Activated CD8-positive, alpha-beta memory T cell treated with anti-CD3 and anti-CD28 coated beads, Interleukin-2, amount 50 U/mL, for 1 hour (primary cell): Measurements from ENCODE around the gene TCERG1L.

Source experiments
- DNase-seq: peaks from one replicate; pipeline ENCODE4 v3.0.0-alpha.2; 2020; ENCODE audit errors: extremely low read depth

TCERG1L gene

GRCh38 chr10:131315344-131315743 is 3.8 kb upstream of the TCERG1L start:
- DNase-seq, result no peak

DNA sequence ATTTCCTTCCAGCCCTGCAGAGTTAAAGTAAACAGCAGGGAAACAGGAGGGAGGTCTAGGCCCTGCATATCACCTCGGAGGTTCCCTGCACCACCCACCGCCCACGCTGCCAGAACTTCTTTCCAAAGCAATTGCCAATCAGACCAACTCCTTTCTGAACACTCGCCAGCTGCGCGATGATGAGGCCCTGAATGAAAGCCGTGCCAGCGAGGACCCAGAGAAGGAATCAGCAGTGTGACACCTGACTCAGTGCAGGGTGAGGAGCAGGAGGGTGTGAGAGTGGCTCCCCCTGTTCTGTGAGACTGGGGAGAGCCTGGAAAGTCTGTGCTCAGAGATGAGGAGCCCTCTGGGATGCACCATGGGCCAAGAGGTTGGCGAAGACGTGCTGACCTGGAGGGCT is 3.3 kb upstream of the TCERG1L start:
- no peak for DNase-seq

DNA sequence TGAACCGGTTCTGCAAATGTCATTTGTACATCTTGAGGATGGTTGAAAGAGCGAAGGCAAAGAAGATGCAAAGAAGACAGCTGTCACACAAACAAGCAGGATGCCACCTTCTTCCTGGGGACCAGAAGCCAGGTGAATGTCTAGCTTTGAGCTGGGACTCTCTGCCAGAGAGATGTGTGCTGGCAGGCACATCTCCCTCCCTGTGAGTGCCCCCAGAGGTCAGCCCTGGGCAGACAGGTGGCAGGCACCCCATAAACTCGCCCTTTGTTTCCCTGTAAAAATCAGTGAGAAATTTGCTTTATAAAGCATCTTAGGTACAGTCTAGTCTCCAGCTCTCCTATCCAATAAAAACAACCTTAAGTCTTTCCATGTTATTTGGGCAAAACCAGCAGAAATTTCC is 2.6 kb upstream of the TCERG1L start:
- no peak for DNase-seq

DNA sequence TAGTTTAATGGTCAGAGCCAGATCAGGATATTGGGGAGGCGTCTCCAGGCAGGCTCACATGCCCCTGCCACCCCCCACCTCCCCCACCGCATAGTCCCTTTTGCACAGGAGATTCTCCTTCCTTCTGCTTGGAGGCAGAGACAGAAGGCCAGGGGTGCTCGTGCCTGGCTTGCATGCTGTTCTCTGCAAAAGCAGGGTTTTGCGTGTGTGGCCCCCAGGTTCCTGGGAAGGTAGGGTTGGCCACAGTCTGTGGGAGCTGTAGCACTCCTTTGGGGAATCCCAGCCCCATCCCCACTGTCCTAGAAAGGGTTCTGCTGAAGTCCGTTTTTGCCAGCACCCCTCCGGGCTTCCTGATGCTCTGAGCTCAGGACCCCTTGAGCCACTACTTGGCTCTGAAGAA is 1.9 kb upstream of the TCERG1L start:
- no peak for DNase-seq

GRCh38 chr10:131312478-131312836 is 936 bp upstream of the TCERG1L start:
- no peak for DNase-seq

DNA sequence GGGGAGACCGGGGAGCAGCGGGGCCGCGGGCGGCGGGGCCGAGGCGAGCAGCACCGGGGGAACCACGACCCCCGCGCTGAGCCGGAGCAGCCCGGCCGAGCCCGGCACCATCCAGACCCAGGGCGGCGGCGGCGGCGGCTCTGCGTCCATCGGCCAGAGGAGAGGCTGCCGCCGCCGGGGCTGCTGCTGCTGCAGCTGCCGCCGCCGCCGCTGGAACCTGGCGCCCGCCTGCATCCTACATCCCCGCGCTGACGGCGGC is 190 bp downstream of the TCERG1L start:
- DNase-seq, result no peak

DNA sequence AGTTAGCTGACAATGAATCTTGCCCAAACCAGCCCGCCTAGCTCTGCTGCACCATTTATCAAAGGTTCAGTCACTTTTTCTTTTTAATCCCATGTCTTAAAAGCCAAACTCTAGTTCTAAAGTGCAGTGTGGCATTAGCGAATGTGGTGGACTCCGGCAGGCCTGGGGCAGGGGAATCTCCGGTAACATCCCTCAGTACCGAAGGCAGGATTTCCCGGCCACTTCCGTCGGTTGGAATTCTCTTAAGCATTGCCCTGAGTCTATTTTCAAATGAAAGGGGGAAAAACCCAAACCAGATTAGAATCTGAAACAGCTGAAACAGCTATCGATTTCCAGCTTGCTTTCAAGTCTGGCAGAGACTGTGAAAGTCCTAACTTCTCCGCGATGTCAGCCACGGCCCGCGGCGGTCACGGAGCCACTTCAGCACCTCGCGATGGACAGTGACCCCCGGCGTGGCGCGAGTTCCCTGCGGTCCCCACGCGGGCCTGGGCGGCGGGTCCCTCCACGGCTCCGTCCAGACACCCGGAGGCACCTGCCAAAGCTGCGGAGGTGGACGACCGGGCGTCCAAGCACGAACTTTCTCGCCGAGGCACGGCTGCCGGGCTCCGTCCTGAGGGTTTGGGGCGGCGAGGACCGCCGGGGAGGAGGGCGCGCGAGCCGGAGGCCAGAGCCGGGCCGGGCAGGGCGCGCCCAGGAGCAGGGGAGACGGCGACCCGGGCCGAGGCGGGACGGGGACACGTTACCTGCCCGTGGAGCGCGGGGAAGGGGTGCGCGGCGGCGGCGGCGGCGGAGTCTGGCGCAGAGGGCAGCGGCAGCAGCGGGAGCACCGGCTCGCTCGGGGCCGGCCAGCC is 745 bp downstream of the TCERG1L start:
- no peak for DNase-seq

GRCh38 chr10:131310142-131310541 is 1.4 kb downstream of the TCERG1L start:
- DNase-seq, result no peak

DNA sequence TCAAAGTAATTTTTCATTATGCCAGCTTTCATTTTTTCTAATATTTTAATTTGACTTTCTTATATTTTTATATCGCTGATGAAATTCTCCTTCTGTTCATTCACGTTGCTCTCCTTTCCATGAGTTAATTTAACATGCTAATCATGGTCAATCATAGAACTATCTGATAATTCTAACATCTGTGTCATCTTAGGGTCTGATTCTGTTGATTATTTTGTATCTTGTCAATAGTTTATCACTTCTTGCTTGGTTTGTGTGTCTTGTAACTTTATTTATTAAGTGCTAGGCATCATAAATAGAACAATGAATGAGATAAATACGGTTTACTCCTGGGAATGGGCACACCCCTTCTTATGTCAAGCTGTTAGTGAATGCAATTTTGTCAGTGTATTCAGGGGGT is 11.0 kb downstream of the TCERG1L start:
- DNase-seq, result no peak

DNA sequence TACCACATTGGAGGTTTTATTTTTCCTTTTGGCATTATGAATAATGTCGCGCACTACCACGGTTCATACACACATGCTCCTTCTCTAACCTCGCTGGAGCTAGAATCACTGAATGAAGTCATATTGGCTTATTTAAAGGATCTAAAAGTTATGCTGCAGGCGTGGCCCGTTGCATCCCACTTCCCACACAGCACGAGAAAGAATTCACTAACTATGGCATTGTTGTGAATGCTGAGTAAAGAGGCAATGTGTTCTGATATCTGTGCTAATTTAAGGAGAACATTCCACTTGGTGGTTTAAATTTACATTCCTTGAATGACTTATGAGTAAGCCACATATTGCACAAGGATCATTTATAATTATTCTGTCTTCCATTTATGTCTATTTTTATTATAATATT is 20.7 kb downstream of the TCERG1L start:
- no peak for DNase-seq

DNA sequence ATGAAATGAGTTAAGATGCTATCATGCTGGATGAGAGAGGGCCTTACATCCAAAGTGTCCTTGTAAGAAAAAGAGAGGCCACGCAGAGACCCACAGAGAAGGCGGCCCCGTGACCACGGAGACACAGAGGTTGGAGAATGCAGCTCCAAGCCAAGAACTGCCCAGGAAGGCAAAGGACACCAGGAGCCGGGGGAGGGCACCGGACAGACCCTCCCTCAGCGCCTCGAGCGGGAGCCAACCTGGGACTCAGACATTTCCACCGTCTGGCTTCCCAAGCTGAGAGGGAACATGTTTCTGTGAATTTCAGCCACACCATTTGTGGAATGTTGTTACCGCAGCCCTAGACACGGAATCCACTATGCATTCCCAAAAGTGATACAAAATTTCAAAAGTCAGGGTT is 22.9 kb downstream of the TCERG1L start:
- DNase-seq, result no peak

DNA sequence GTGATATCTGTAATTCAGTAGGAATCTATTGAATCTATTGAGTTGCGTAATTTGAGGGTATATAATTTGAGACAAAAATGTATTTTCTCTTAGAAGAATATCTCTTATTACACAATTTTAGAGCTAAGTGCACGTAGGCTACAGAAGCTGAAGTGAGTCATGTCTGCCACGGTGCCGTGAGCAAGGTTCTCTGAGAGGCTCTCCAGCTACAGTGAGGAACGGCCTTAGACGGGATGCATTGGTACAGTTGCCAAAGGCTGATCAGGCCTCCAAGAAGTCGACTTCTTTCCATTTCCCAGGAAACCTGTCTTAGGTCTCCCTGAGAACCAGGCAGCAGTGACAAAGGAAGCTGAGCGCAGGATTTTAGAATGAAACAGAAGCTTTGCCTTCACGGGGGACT is 28.6 kb downstream of the TCERG1L start:
- DNase-seq, result no peak

GRCh38 chr10:131280101-131280500 is 31.4 kb downstream of the TCERG1L start:
- DNase-seq, result no peak

GRCh38 chr10:131279516-131279915 is 32.0 kb downstream of the TCERG1L start:
- no peak for DNase-seq

GRCh38 chr10:131277969-131278368 is 33.6 kb downstream of the TCERG1L start:
- DNase-seq, result no peak

- DNase-seq, result no peak
Measured at GRCh38 chr10:131277278-131277677, 34.2 kb downstream of the TCERG1L start.

DNA sequence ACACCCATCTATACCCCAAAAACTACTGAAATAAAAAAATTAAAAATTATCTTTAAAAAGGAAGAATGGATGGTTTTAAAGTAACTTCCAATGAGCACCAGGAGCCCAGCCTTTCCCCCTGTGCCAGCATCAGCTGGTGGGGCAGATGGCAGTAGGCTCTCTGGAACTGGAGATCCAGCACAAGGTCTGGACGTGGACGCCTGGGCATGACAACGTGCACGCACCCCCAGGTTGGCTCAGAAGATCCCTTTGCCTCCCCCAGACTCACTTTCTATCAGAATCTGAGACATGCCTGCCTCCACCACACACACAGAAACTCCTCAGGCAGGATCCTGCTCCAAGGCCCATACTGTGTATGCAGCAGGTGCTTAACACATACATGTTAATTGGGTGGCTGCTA is 35.8 kb downstream of the TCERG1L start:
- DNase-seq, result no peak

- no peak for DNase-seq
Measured at GRCh38 chr10:131274883-131275282, 36.6 kb downstream of the TCERG1L start.

DNA sequence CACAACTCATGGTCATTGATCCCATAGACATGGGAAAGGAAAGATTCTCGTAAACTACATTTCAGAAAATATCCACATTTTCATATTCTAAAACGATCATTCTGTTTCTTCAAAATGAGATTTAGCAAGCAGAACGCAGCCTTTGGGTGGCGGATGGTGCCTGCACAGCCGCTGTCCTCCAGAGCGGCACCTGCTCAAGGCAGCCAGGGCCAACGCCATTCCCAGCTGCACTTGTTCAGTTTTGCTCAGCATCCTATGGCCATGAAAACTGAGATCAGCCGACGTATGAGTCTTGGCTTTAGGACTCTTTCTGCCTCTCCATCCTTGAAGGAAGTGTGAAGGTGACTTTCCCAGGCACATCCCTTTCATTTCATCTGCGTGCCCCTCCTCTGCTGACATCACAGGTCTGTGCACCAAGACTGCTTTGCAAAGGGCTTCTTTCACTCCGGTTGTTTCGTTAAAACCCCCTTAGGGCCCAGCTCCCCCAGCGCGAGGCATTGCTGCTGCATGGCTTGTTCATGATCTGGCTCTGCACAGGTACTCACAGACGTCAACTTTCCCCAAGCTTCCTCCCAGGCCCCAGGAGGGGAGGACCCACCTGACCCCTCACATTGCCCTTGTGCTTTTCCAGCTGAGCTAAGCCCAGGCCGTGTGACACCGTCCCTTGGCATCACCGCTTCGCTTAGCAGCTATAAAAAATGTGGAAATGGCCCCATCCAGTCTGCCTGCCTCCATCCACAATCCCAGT is 37.2 kb downstream of the TCERG1L start:
- DNase-seq, result no peak

DNA sequence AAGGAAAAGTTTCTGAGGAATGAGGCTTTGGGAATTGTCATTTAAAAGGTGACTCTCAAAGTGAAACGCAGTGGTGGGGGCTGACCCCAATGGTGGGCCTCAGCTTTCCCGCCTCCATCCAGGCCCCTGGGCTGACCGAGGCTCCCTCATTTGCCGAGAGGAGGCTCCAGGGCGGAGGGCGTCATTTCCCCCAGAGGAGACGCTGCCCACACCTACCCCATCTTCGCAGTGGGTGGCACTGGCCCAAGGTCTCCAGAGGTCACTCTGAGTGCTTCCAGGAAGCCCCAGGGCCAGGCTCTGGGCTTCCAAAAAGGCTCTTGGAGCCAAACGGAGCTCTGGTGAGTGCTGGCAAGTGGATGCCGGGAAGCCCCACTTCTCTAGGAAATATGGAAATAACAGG is 38.0 kb downstream of the TCERG1L start:
- DNase-seq, result no peak

GRCh38 chr10:131272897-131273451 is 38.5 kb downstream of the TCERG1L start:
- no peak for DNase-seq

DNA sequence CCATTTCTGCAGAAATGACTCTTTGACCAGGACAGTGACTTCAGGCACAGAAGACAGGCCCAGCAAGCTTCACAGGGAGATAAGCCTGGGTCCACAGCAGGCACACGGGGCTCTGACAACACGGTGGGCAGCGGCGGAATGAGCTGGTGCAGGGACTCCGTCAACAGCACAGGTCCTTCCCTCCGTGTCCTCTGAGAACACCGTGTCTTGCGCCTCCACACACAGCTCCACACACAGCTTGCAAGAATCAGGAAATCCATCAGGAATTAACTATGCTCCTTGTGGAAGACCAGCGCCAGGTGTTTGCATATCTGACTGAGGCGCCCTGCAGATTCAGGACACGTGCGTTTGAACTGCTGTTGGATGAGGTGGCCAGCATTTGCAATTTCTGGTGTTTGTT is 39.6 kb downstream of the TCERG1L start:
- DNase-seq, result no peak

DNA sequence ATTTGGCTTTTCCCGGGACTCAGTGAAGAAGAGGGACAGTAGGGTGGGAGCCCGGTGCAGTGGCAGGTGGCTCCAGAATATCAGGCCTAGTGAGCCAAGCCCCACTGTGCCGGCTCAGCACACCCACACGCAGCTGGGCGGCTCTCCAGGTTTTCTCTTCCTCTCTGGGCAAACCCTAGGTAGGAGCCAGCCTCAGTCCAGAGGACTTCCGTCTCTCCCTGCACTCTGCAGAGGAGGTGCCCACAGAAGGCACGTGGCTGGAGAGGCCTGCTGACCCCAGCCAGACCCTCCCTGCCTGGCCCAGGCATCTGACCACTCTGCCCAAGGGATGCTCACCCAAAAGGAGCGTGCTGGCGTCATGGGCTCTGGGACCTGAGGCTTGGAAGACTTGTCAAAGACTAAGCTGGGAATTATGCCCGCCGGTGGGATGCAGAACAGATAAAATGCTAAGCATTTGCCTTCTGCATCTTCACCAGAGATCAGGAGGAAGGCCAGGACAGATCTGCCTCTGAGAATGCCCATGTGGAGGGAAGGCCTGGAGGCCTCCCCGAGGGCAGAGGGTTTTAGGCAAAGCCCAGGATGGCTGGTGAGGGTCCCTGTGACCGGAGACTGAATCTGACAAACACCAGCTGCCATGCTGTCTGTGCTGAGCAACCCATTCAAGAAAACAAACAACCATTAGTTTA is 40.2 kb downstream of the TCERG1L start:
- DNase-seq, result no peak
